HEK293 (cell line): Measurements from ENCODE around the gene MAP1B.

Experiments used
- CTCF ChIA-PET: fragments of 350-600 bp; formaldehyde crosslinking; extraction: SDS; loops from one replicate; lab custom pipeline; 2021; ENCODE audit warnings: antibody characterized with exemption; lab: Yijun Ruan, JAX
- POLR2A ChIA-PET: fragments of 300-600 bp; formaldehyde crosslinking; extraction: SDS; loops from one replicate; lab custom pipeline; 2020; ENCODE audit warnings: antibody characterized with exemption, inconsistent platforms; lab: Yijun Ruan, JAX
- H3K27ac ChIP-seq: fragments of 200-500 bp; sonication (Bioruptor generic); 2 replicates; pipeline ENCODE4 v1.5.1; 2014; ENCODE audit warnings: low read depth, low read length, control low read depth, inconsistent platforms; ENCODE audit errors: extremely low read depth
- H3K36me3 ChIP-seq, 2 experiments: fragments of 200-500 bp in 1 of 2; sonication (Bioruptor generic) in 1 of 2; 1 replicate in 1 of 2; 2 replicates in 1 of 2; pipeline ENCODE4 v1.5.1; 2014 to 2017; ENCODE audit warnings: inconsistent platforms in 2 of 2, low read length in 2 of 2; ENCODE audit not compliant: control insufficient read depth in 2 of 2, insufficient read depth in 1 of 2
- H3K4me1 ChIP-seq: fragments of 200-500 bp; sonication (Bioruptor generic); 2 replicates; pipeline ENCODE4 v1.5.1; 2014; ENCODE audit warnings: mild to moderate bottlenecking, low read length, inconsistent platforms; ENCODE audit not compliant: control insufficient read depth, insufficient read depth
- H3K4me3 ChIP-seq: 2 replicates; pipeline ENCODE4 v1.5.1; 2011; ENCODE audit warnings: low read depth, mild to moderate bottlenecking, control low read depth, low read length, moderate library complexity
- H3K9me3 ChIP-seq: fragments of 200-500 bp; sonication (Bioruptor generic); 2 replicates; pipeline ENCODE4 v1.5.1; 2014; ENCODE audit warnings: low read depth, low read length, inconsistent platforms; ENCODE audit not compliant: control insufficient read depth, insufficient read depth
- BCL11B ChIP-seq: fragments of 450-650 bp; formaldehyde crosslinking; IDR thresholded peaks from 2 replicates; pipeline ENCODE4 v1.5.1; 2016; ENCODE audit warnings: low read depth, missing biosample characterization, missing genetic modification characterization
- GFI1B ChIP-seq: fragments of 450-650 bp; formaldehyde crosslinking; IDR thresholded peaks from 2 replicates; pipeline ENCODE4 v1.5.1; 2016; ENCODE audit warnings: missing biosample characterization, missing genetic modification characterization
- SALL2 ChIP-seq: fragments of 450-650 bp; formaldehyde crosslinking; IDR thresholded peaks from 2 replicates; pipeline ENCODE4 v1.5.0; 2017; ENCODE audit warnings: missing biosample characterization, mild to moderate bottlenecking, missing genetic modification characterization, borderline replicate concordance
- SP3 ChIP-seq: fragments of 450-650 bp; formaldehyde crosslinking; IDR thresholded peaks from 2 replicates; pipeline ENCODE4 v1.5.1; 2016; ENCODE audit warnings: missing biosample characterization, missing genetic modification characterization
- SP7 ChIP-seq: fragments of 450-650 bp; formaldehyde crosslinking; IDR thresholded peaks from 2 replicates; pipeline ENCODE4 v1.5.1; 2016; ENCODE audit warnings: missing biosample characterization, missing genetic modification characterization
- YY1 ChIP-seq: fragments of 450-650 bp; formaldehyde crosslinking; IDR thresholded peaks from 2 replicates; pipeline ENCODE4 v1.5.1; 2018; ENCODE audit warnings: missing biosample characterization, missing genetic modification characterization
- ZBTB17 ChIP-seq: fragments of 450-650 bp; formaldehyde crosslinking; IDR thresholded peaks from 2 replicates; pipeline ENCODE4 v1.5.1; 2016; ENCODE audit warnings: missing biosample characterization, missing genetic modification characterization
- ZNF155 ChIP-seq: fragments of 450-650 bp; formaldehyde crosslinking; IDR thresholded peaks from 2 replicates; pipeline ENCODE4 v1.5.1; 2016; ENCODE audit warnings: missing biosample characterization, missing genetic modification characterization
- ZNF341 ChIP-seq: fragments of 450-650 bp; formaldehyde crosslinking; IDR thresholded peaks from 2 replicates; pipeline ENCODE4; 2016; ENCODE audit warnings: low read depth, missing biosample characterization, missing genetic modification characterization
- ZNF350 ChIP-seq: fragments of 450-650 bp; formaldehyde crosslinking; IDR thresholded peaks from 2 replicates; pipeline ENCODE4 v1.5.0; 2017; ENCODE audit warnings: missing biosample characterization, mild to moderate bottlenecking, missing genetic modification characterization
- ZNF37A ChIP-seq: fragments of 450-650 bp; IDR thresholded peaks from 2 replicates; pipeline ENCODE4 v1.5.1; 2018; ENCODE audit warnings: missing biosample characterization, missing genetic modification characterization
- ZNF416 ChIP-seq: fragments of 450-650 bp; formaldehyde crosslinking; IDR thresholded peaks from 2 replicates; pipeline ENCODE4 v1.5.1; 2016; ENCODE audit warnings: missing biosample characterization, missing genetic modification characterization
- ZNF433 ChIP-seq: fragments of 450-650 bp; formaldehyde crosslinking; IDR thresholded peaks from 2 replicates; pipeline ENCODE4 v1.5.1; 2016; ENCODE audit warnings: missing biosample characterization, missing genetic modification characterization, low read depth
- ZNF473 ChIP-seq: fragments of 450-650 bp; formaldehyde crosslinking; IDR thresholded peaks from 2 replicates; pipeline ENCODE4 v1.5.1; 2017; ENCODE audit warnings: missing biosample characterization, missing genetic modification characterization
- ZNF510 ChIP-seq: fragments of 450-650 bp; formaldehyde crosslinking; IDR thresholded peaks from 2 replicates; pipeline ENCODE4 v1.5.1; 2018; ENCODE audit warnings: mild to moderate bottlenecking, missing genetic modification characterization, missing biosample characterization; ENCODE audit not compliant: insufficient replicate concordance
- ZNF664 ChIP-seq: fragments of 450-650 bp; formaldehyde crosslinking; IDR thresholded peaks from 2 replicates; pipeline ENCODE4 v1.5.1; 2016; ENCODE audit warnings: missing biosample characterization, missing genetic modification characterization
- ZNF677 ChIP-seq: fragments of 450-650 bp; IDR thresholded peaks from 2 replicates; pipeline ENCODE4 v1.5.0; 2018; ENCODE audit warnings: missing biosample characterization, mild to moderate bottlenecking, missing genetic modification characterization, moderate library complexity
- ZNF76 ChIP-seq: fragments of 450-650 bp; formaldehyde crosslinking; IDR thresholded peaks from 2 replicates; pipeline ENCODE4; 2016; ENCODE audit warnings: low read depth, missing biosample characterization, missing genetic modification characterization, borderline replicate concordance
- ZNF776 ChIP-seq: fragments of 450-650 bp; formaldehyde crosslinking; IDR thresholded peaks from 2 replicates; pipeline ENCODE4 v1.5.0; 2017; ENCODE audit warnings: missing biosample characterization, missing genetic modification characterization, borderline replicate concordance
- TF ChIP-seq, protein P1 (sequence below): fragments of 450-650 bp; formaldehyde crosslinking; IDR thresholded peaks from 2 replicates; pipeline ENCODE4 v1.5.1; 2016; ENCODE audit warnings: missing biosample characterization, missing genetic modification characterization, borderline replicate concordance
- TF ChIP-seq, protein P2 (sequence below): fragments of 450-650 bp; formaldehyde crosslinking; IDR thresholded peaks from 2 replicates; pipeline ENCODE4 v1.5.1; 2016; ENCODE audit warnings: missing biosample characterization, missing genetic modification characterization
- TF ChIP-seq, protein P3 (sequence below): fragments of 450-650 bp; formaldehyde crosslinking; IDR thresholded peaks from 2 replicates; pipeline ENCODE4 v1.5.1; 2017; ENCODE audit warnings: missing biosample characterization, mild to moderate bottlenecking, missing genetic modification characterization, moderate library complexity
- TF ChIP-seq, protein P4 (sequence below): fragments of 450-650 bp; formaldehyde crosslinking; optimal IDR thresholded peaks from 2 replicates; pipeline ENCODE3; 2016; ENCODE audit warnings: missing biosample characterization, mild to moderate bottlenecking, missing genetic modification characterization
- TF ChIP-seq, protein P5 (sequence below): fragments of 450-650 bp; formaldehyde crosslinking; IDR thresholded peaks from 2 replicates; pipeline ENCODE4 v1.5.1; 2016; ENCODE audit warnings: missing biosample characterization, missing genetic modification characterization

MAP1B gene

DNA sequence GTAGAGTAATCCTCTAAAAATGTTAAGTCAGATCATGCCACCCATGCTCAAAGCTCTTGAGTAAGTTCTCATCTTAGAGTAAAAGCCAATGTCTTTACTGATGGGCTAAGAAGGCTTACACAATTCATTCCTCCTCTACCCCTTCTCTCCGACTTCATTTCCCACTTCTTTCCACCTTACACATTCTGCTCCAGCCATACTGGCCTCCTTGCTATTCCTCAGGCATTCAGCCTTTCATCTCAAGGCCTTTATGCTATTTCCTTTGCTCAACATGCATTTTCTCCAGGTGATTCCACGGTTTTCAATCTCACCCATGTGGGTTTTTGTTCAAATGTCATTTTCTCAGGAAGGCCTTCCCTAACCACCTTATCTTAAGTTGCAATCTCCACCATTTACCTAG, 104.9 kb downstream of the MAP1B start:
- no peak for TF ChIP-seq ZNF416 (tag by site-specific recombination)
- no peak for TF ChIP-seq YY1 (tag by site-specific recombination)
- TF ChIP-seq SALL2 (tag by site-specific recombination) = no peak
- TF ChIP-seq ZNF510 (tag by site-specific recombination) = no peak
- TF ChIP-seq ZNF433 (tag by site-specific recombination) = no peak
- TF ChIP-seq, protein P1, sequence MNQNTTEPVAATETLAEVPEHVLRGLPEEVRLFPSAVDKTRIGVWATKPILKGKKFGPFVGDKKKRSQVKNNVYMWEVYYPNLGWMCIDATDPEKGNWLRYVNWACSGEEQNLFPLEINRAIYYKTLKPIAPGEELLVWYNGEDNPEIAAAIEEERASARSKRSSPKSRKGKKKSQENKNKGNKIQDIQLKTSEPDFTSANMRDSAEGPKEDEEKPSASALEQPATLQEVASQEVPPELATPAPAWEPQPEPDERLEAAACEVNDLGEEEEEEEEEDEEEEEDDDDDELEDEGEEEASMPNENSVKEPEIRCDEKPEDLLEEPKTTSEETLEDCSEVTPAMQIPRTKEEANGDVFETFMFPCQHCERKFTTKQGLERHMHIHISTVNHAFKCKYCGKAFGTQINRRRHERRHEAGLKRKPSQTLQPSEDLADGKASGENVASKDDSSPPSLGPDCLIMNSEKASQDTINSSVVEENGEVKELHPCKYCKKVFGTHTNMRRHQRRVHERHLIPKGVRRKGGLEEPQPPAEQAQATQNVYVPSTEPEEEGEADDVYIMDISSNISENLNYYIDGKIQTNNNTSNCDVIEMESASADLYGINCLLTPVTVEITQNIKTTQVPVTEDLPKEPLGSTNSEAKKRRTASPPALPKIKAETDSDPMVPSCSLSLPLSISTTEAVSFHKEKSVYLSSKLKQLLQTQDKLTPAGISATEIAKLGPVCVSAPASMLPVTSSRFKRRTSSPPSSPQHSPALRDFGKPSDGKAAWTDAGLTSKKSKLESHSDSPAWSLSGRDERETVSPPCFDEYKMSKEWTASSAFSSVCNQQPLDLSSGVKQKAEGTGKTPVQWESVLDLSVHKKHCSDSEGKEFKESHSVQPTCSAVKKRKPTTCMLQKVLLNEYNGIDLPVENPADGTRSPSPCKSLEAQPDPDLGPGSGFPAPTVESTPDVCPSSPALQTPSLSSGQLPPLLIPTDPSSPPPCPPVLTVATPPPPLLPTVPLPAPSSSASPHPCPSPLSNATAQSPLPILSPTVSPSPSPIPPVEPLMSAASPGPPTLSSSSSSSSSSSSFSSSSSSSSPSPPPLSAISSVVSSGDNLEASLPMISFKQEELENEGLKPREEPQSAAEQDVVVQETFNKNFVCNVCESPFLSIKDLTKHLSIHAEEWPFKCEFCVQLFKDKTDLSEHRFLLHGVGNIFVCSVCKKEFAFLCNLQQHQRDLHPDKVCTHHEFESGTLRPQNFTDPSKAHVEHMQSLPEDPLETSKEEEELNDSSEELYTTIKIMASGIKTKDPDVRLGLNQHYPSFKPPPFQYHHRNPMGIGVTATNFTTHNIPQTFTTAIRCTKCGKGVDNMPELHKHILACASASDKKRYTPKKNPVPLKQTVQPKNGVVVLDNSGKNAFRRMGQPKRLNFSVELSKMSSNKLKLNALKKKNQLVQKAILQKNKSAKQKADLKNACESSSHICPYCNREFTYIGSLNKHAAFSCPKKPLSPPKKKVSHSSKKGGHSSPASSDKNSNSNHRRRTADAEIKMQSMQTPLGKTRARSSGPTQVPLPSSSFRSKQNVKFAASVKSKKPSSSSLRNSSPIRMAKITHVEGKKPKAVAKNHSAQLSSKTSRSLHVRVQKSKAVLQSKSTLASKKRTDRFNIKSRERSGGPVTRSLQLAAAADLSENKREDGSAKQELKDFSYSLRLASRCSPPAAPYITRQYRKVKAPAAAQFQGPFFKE = no peak
- TF ChIP-seq GFI1B = no peak
- no peak for TF ChIP-seq ZNF76 (tag by site-specific recombination)
- TF ChIP-seq, protein P2, sequence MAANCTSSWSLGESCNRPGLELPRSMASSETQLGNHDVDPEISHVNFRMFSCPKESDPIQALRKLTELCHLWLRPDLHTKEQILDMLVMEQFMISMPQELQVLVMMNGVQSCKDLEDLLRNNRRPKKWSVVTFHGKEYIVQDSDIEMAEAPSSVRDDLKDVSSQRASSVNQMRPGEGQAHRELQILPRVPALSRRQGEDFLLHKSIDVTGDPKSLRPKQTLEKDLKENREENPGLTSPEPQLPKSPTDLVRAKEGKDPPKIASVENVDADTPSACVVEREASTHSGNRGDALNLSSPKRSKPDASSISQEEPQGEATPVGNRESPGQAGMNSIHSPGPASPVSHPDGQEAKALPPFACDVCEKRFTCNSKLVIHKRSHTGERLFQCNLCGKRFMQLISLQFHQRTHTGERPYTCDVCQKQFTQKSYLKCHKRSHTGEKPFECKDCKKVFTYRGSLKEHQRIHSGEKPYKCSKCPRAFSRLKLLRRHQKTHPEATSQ (tag by site-specific recombination) = no peak
- no peak for TF ChIP-seq ZNF155 (tag by site-specific recombination)
- TF ChIP-seq, protein P3, sequence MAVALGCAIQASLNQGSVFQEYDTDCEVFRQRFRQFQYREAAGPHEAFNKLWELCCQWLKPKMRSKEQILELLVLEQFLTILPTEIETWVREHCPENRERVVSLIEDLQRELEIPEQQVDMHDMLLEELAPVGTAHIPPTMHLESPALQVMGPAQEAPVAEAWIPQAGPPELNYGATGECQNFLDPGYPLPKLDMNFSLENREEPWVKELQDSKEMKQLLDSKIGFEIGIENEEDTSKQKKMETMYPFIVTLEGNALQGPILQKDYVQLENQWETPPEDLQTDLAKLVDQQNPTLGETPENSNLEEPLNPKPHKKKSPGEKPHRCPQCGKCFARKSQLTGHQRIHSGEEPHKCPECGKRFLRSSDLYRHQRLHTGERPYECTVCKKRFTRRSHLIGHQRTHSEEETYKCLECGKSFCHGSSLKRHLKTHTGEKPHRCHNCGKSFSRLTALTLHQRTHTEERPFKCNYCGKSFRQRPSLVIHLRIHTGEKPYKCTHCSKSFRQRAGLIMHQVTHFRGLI (tag by site-specific recombination) = no peak
- TF ChIP-seq SP3 (tag by site-specific recombination) = no peak
- no peak for TF ChIP-seq ZNF37A
- no peak for TF ChIP-seq ZNF677
- TF ChIP-seq ZNF341 (tag by site-specific recombination) = no peak
- no peak for TF ChIP-seq ZNF473
- no peak for TF ChIP-seq BCL11B (tag by site-specific recombination)
- H3K4me1 ChIP-seq = peaks cover 18% of the 10 kb centered on the region
- H3K9me3 ChIP-seq = no peaks in the 10 kb centered on the region
- no peak overlapping the region for H3K27ac ChIP-seq
- ChIA-PET CTCF (interaction anchor here (0.6 kb wide), 1 partner anchor 23 kb away, joined by 3 read pairs; no protein-coding TSS in a partner anchor), POLR2A (no interaction called here)
- H3K36me3 ChIP-seq = peaks cover 0 to 10% of the 10 kb centered on the region in 2 experiments; a peak in 2 of 3 replicates
- no peak overlapping the region for H3K4me3 ChIP-seq

DNA sequence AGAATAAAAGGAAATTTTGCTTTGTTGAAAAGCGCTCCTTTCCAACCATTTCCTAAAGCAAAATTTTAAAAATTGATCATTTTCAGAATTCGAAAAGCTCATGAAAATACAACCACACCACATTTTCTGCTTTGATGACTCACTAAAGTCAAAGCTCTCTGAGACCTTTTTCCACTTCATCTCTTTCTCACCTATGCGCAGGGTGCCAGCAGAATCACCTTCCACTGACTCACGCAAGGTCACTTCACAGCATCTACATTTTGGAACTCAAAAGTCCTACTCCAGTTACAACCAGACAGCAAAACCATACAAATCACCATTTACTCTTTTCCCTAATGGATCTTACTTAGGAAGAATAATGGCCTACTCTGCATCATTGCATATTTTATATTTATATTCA, 106.2 kb downstream of the MAP1B start:
- Histone ChIP-seq H3K9me3 (no peaks in the 10 kb centered on the region), H3K36me3 (peaks cover 0 to 23% of the 10 kb centered on the region in 2 experiments; a peak in 2 of 3 replicates), H3K4me1 (peaks cover 18% of the 10 kb centered on the region), H3K4me3 (no peak overlapping the region), H3K27ac (no peak overlapping the region)
- ChIA-PET POLR2A (interaction anchor here (0.6 kb wide), 1 partner anchor 229 kb away, joined by 4 read pairs; no protein-coding TSS in a partner anchor), CTCF (interaction anchor here (1.6 kb wide), 1 partner anchor 55 kb away, joined by 4 read pairs; no protein-coding TSS in a partner anchor)
- no peak for TF ChIP-seq ZNF776 (tag by site-specific recombination)
- no peak for TF ChIP-seq ZNF37A
- TF ChIP-seq SP7 = no peak
- TF ChIP-seq ZBTB17 (tag by site-specific recombination) = no peak
- TF ChIP-seq ZNF664 = no peak
- TF ChIP-seq, protein P4, sequence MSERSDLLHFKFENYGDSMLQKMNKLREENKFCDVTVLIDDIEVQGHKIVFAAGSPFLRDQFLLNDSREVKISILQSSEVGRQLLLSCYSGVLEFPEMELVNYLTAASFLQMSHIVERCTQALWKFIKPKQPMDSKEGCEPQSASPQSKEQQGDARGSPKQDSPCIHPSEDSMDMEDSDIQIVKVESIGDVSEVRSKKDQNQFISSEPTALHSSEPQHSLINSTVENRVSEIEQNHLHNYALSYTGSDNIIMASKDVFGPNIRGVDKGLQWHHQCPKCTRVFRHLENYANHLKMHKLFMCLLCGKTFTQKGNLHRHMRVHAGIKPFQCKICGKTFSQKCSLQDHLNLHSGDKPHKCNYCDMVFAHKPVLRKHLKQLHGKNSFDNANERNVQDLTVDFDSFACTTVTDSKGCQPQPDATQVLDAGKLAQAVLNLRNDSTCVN (tag by site-specific recombination) = no peak
- TF ChIP-seq, protein P5, sequence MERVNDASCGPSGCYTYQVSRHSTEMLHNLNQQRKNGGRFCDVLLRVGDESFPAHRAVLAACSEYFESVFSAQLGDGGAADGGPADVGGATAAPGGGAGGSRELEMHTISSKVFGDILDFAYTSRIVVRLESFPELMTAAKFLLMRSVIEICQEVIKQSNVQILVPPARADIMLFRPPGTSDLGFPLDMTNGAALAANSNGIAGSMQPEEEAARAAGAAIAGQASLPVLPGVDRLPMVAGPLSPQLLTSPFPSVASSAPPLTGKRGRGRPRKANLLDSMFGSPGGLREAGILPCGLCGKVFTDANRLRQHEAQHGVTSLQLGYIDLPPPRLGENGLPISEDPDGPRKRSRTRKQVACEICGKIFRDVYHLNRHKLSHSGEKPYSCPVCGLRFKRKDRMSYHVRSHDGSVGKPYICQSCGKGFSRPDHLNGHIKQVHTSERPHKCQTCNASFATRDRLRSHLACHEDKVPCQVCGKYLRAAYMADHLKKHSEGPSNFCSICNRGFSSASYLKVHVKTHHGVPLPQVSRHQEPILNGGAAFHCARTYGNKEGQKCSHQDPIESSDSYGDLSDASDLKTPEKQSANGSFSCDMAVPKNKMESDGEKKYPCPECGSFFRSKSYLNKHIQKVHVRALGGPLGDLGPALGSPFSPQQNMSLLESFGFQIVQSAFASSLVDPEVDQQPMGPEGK (tag by site-specific recombination) = no peak
- no peak for TF ChIP-seq ZNF433 (tag by site-specific recombination)
- TF ChIP-seq ZNF350 (tag by site-specific recombination) = no peak
